GM13977 (cell line): Measurements from ENCODE around the gene ZNF804A.
"Not testable (repeated sequence)": the region's sequence is repeated elsewhere in the genome, so short reads cannot be mapped to it uniquely, and the experiment has no call there.

Experiments used
- DNase-seq: peaks from one replicate; pipeline ENCODE4 v3.0.0; 2012; ENCODE audit warnings: low spot score
- CTCF ChIP-seq: IDR thresholded peaks from 2 replicates; pipeline ENCODE4 v1.5.1; 2012; ENCODE audit warnings: mild to moderate bottlenecking, control low read depth; ENCODE audit not compliant: insufficient read depth; ENCODE audit errors: extremely low read depth, missing control alignments
- in situ Hi-C: fragments of 300-500 bp; cut with MboI; formaldehyde crosslinking; loops from one replicate; pipeline ENCODE4 v1.12.0; 2022; ENCODE audit warnings: low sequenced_read_pairs, low pct_unique_long_range_greater_than_20kb, mixed read lengths, inconsistent platforms; ENCODE audit not compliant: unreplicated experiment

ZNF804A gene

GRCh38 chr2:184743096-184743495 lies 144.8 kb downstream of the ZNF804A start:
- TF ChIP-seq CTCF: no peak
- in situ Hi-C loops: no loop called here
- no peak for DNase-seq

GRCh38 chr2:184756161-184756560 lies 157.8 kb downstream of the ZNF804A start:
- in situ Hi-C loops: no loop called here
- no peak for TF ChIP-seq CTCF
- DNase-seq: no peak

GRCh38 chr2:184756885-184757284 lies 158.6 kb downstream of the ZNF804A start:
- TF ChIP-seq CTCF: no peak
- no peak for DNase-seq
- in situ Hi-C loops: no loop called here

- in situ Hi-C loops, DNase-seq: not testable (repeated sequence)
Measured at GRCh38 chr2:184759557-184760255, 161.4 kb downstream of the ZNF804A start.

GRCh38 chr2:184760931-184761330 lies 162.6 kb downstream of the ZNF804A start:
- TF ChIP-seq CTCF: no peak
- no peak for DNase-seq
- in situ Hi-C loops: no loop called here

- TF ChIP-seq CTCF: no peak
- in situ Hi-C loops: no loop called here
- no peak for DNase-seq
Measured at GRCh38 chr2:184765112-184765895, 167.0 kb downstream of the ZNF804A start.

GRCh38 chr2:184767059-184767458 lies 168.7 kb downstream of the ZNF804A start:
- no peak for DNase-seq
- in situ Hi-C loops: no loop called here
- no peak for TF ChIP-seq CTCF
